Left ventricle myocardium superior (tissue), 1 donor: ENCODE results near the gene ITPR1. TPM values are rescaled to one million over a fixed set of nuclear protein-coding genes. Genes with fewer than 3 reads are reported as not detected.

Source experiments
- ATAC-seq: fragments of 200-7000 bp; cut with Tn5 transposase; one replicate; pipeline ENCODE4 v1.9.1; 2020; ENCODE audit warnings: mild to moderate bottlenecking, moderate library complexity
- DNase-seq: peaks from one replicate; pipeline ENCODE4 v3.0.0-alpha.2; 2020
- intact Hi-C: fragments of 100-400 bp; cut with micrococcal nuclease; formaldehyde crosslinking; loops from one replicate; pipeline ENCODE4 v1.11.0; 2022
- total RNA-seq: library from RNA; stranded (reverse); fragmentation: NEBNext Ultra II Directional; extraction: Animal tissue kit (Norgen Biotek cat#: 25700); gene quantifications from one replicate; pipeline ENCODE4 v1.2.1, GENCODE V29; 2021
- donor health status: DM: no; HTN: yes; CAD: no; lungs with severe emphysema.

The ITPR1 gene
- total RNA-seq, 1 donor from 2014 or later, result 16.6 TPM

- ATAC-seq (no peak), DNase-seq (no peak)
- intact Hi-C loops, result no loop called here
Observed at GRCh38 chr3:4818986-4819693, 326.0 kb downstream of the ITPR1 start.

- DNase-seq, result no peak
- no peak for ATAC-seq
- intact Hi-C loops, result loop anchor here (10.0 kb wide), 1 partner anchor 95 kb away; no protein-coding TSS in a partner anchor
Observed at GRCh38 chr3:4819746-4820145, 326.6 kb downstream of the ITPR1 start.

- intact Hi-C loops, result loop anchor here (10.0 kb wide), 1 partner anchor 96 kb away; no protein-coding TSS in a partner anchor
- DNase-seq, result no peak
- ATAC-seq, result no peak
Observed at GRCh38 chr3:4820296-4821121, 327.4 kb downstream of the ITPR1 start.

GRCh38 chr3:4821338-4821737 is 328.2 kb downstream of the ITPR1 start:
- DNase-seq (no peak), ATAC-seq (no peak)
- intact Hi-C loops, result loop anchor here (10.0 kb wide), 1 partner anchor 97 kb away; no protein-coding TSS in a partner anchor

GRCh38 chr3:4821975-4822374 is 328.8 kb downstream of the ITPR1 start:
- DNase-seq (no peak), ATAC-seq (no peak)
- intact Hi-C loops, result loop anchor here (10.0 kb wide), 1 partner anchor 97 kb away; no protein-coding TSS in a partner anchor

- no peak for ATAC-seq
- no peak for DNase-seq
- intact Hi-C loops, result loop anchor here (10.0 kb wide), 1 partner anchor 98 kb away; no protein-coding TSS in a partner anchor
Observed at GRCh38 chr3:4822568-4822967, 329.4 kb downstream of the ITPR1 start.

GRCh38 chr3:4823385-4823784 is 330.2 kb downstream of the ITPR1 start:
- no peak for ATAC-seq
- intact Hi-C loops, result loop anchor here (10.0 kb wide), 1 partner anchor 99 kb away; no protein-coding TSS in a partner anchor
- no peak for DNase-seq

GRCh38 chr3:4823986-4824925 is 331.1 kb downstream of the ITPR1 start:
- intact Hi-C loops, result loop anchor here (10.0 kb wide), 1 partner anchor 99 kb away; no protein-coding TSS in a partner anchor
- ATAC-seq (no peak), DNase-seq (no peak)

- intact Hi-C loops, result loop anchor here (10.0 kb wide), 1 partner anchor 100 kb away; no protein-coding TSS in a partner anchor
- DNase-seq (no peak), ATAC-seq (no peak)
Observed at GRCh38 chr3:4824926-4825325, 331.8 kb downstream of the ITPR1 start.

- peak; percentile 66 for ATAC-seq
- intact Hi-C loops, result loop anchor here (10.0 kb wide), 1 partner anchor 101 kb away; no protein-coding TSS in a partner anchor
- DNase-seq, result peak; percentile 59
Observed at GRCh38 chr3:4825436-4826236, 332.5 kb downstream of the ITPR1 start.

- DNase-seq, result peak; percentile 88
- ATAC-seq, result peak; percentile 90
- intact Hi-C loops, result loop anchor here (10.0 kb wide), 1 partner anchor 102 kb away; no protein-coding TSS in a partner anchor
Observed at GRCh38 chr3:4826237-4827100, 333.3 kb downstream of the ITPR1 start.

- intact Hi-C loops, result loop anchor here (10.0 kb wide), 1 partner anchor 103 kb away; no protein-coding TSS in a partner anchor
- ATAC-seq (no peak), DNase-seq (no peak)
Observed at GRCh38 chr3:4827767-4828166, 334.6 kb downstream of the ITPR1 start.

GRCh38 chr3:4828279-4829030 is 335.3 kb downstream of the ITPR1 start:
- ATAC-seq (peak; percentile 20), DNase-seq (no peak)
- intact Hi-C loops, result loop anchor here (10.0 kb wide), 1 partner anchor 104 kb away; no protein-coding TSS in a partner anchor

GRCh38 chr3:4829031-4829394 is 335.9 kb downstream of the ITPR1 start:
- DNase-seq (no peak), ATAC-seq (no peak)
- intact Hi-C loops, result loop anchor here (10.0 kb wide), 1 partner anchor 104 kb away; no protein-coding TSS in a partner anchor

GRCh38 chr3:4830586-4830914 is 337.4 kb downstream of the ITPR1 start:
- no peak for ATAC-seq
- no peak for DNase-seq
- intact Hi-C loops, result no loop called here

- DNase-seq (no peak), ATAC-seq (no peak)
- intact Hi-C loops, result no loop called here
Observed at GRCh38 chr3:4831580-4831950, 338.4 kb downstream of the ITPR1 start.
